ENCODE measurements around the gene RUNX1. TPM values are rescaled to one million over a fixed set of nuclear protein-coding genes. Genes with fewer than 3 reads are reported as not detected.

RUNX1 gene
- total and polyA plus RNA-seq, 2 donors (not counting 1 experiment from before 2014, with no cell fraction given): 26.3 to 73.0 TPM

DNA sequence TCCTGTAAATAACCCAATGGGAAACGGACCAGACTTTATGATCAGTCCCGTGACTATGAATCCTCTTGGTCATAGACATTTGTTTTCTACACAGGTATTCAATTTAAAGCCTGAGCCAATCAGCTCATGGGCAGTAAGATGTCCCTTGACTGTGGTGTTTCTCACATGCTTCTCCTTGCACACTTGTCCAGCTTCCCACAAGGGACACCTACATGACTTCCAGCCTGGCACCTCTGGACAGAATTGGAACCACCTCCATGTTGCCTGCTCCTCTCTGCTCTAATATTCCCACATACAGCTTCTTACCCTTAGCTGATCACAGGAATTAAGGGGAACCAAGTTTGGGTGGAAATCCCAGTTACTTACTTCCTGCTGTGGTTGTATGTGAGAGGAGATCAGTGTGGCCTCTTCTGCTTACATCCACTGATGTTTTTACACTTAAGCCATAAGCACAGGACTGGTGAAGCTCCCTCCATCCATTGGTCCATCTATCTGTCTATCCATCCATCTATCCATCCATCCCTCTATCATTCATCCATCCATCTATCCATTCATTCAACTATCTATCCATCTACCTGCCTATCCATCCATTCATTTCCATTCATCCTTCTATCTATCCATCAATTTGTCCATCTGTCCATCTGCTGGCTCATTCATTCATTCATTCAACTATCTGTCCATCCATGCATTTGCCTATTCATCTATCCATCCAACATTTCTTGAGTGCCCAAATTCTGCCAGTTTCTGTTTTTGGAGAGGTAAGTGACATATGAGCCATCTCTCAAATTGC lies 16.4 kb downstream of the RUNX1 start:
- Mint-ChIP-seq H3K27me3 (no peaks in the 10 kb centered on the region), H3K27ac (no peak overlapping the region), H3K4me3 (no peak overlapping the region), H3K9me3 (ENCODE audit: insufficient read depth) (no peaks in the 10 kb centered on the region), H3K4me1 (peaks cover 54% of the 10 kb centered on the region)
- H3K27me3 ChIP-seq (replicated peaks in 1 of 4; ENCODE audit: control extremely low read depth in 1 of 4, control insufficient read depth in 3 of 4, insufficient read depth in 4 of 4, low read length in 3 of 4): no peaks in the 10 kb centered on the region
- intact Hi-C loops (cut with micrococcal nuclease): no loop called here
- TF ChIP-seq, protein P1, sequence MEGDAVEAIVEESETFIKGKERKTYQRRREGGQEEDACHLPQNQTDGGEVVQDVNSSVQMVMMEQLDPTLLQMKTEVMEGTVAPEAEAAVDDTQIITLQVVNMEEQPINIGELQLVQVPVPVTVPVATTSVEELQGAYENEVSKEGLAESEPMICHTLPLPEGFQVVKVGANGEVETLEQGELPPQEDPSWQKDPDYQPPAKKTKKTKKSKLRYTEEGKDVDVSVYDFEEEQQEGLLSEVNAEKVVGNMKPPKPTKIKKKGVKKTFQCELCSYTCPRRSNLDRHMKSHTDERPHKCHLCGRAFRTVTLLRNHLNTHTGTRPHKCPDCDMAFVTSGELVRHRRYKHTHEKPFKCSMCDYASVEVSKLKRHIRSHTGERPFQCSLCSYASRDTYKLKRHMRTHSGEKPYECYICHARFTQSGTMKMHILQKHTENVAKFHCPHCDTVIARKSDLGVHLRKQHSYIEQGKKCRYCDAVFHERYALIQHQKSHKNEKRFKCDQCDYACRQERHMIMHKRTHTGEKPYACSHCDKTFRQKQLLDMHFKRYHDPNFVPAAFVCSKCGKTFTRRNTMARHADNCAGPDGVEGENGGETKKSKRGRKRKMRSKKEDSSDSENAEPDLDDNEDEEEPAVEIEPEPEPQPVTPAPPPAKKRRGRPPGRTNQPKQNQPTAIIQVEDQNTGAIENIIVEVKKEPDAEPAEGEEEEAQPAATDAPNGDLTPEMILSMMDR (IDR thresholded peaks at IDR 0.05): no peak
- TF ChIP-seq EZH2 (IDR thresholded peaks at IDR 0.05; ENCODE audit: borderline replicate concordance, insufficient read depth, low read depth, low read length, poor library complexity, severe bottlenecking): no peak
- ChIA-PET CTCF (interaction anchor here (1.0 to 1.3 kb wide), 2 partner anchors 11 to 167 kb away, joined by 4 read pairs; no protein-coding TSS in a partner anchor), POLR2A (interaction anchor here (0.7 kb wide), 1 partner anchor 15 kb away, joined by 3 read pairs; no protein-coding TSS in a partner anchor)
- H3K9me3 ChIP-seq (ENCODE audit: control extremely low read depth in 1 of 3, control insufficient read depth in 2 of 3, insufficient read depth in 1 of 3, low read length in 2 of 3): no peaks in the 10 kb centered on the region
- H3K4me3 ChIP-seq (ENCODE audit: control extremely low read depth in 1 of 5, extremely low read depth in 1 of 5, insufficient read depth in 1 of 5, low read depth in 2 of 5, low read length in 4 of 5): no peak overlapping the region
- H3K4me1 ChIP-seq (ENCODE audit: control insufficient read depth in 2 of 2, insufficient read depth in 2 of 2, low read length in 2 of 2): peaks cover 15 to 24% of the 10 kb centered on the region in 2 donors
- ATAC-seq (ENCODE audit: low read depth): no peak
- peaks cover 2 to 41% of the 10 kb centered on the region in 2 experiments for H3K36me3 ChIP-seq (replicated peaks in 1 of 2; ENCODE audit: control extremely low read depth in 1 of 2, control insufficient read depth in 1 of 2, extremely low read depth in 1 of 2, insufficient read depth in 2 of 2, low read length in 1 of 2)
- WGBS (ENCODE audit: insufficient coverage): 92% methylated on average over 2 of the region's 2 CpGs
- peaks cover 77% of the 10 kb centered on the region for H4K20me1 ChIP-seq (ENCODE audit: control insufficient read depth, insufficient read depth, low read length, poor library complexity, severe bottlenecking)
- peaks cover 94% of the 10 kb centered on the region for H3K79me2 ChIP-seq (ENCODE audit: control insufficient read depth, insufficient read depth, low read length)
- no peak overlapping the region for H3K4me2 ChIP-seq (replicated peaks; ENCODE audit: low read depth, low read length, poor library complexity, severe bottlenecking)
- DNase-seq: no peak
- H3K27ac ChIP-seq (ENCODE audit: low read length in 2 of 2): no peak overlapping the region
- H2AFZ ChIP-seq (ENCODE audit: insufficient read depth, low read depth, low read length, poor library complexity, severe bottlenecking): no peak overlapping the region
- no peak overlapping the region for H3K9ac ChIP-seq (ENCODE audit: low read length)

Measured in B cell (primary cell).